Urothelium cell line (cell line): ENCODE measurements around the gene MC2R.
"Not testable (repeated sequence)": the region's sequence is repeated elsewhere in the genome, so short reads cannot be mapped to it uniquely, and the experiment has no call there.

Experiments
- DNase-seq: peaks from one replicate; pipeline ENCODE4 v3.0.0; 2011; ENCODE audit warnings: low spot score, mixed read lengths
- FAIRE-seq: peaks from 2 replicates; lab custom pipeline; 2011; peaks lifted over from hg19 to GRCh38; lab: Jason Lieb, UNC

Gene MC2R

GRCh38 chr18:13895505-13896033 lies 19.8 kb downstream of the MC2R start:
- FAIRE-seq (peak; percentile 68), DNase-seq (no peak)

- FAIRE-seq: no peak
- no peak for DNase-seq
These were observed 20.8 kb downstream of the MC2R start for GRCh38 chr18:13894531-13894930.

GRCh38 chr18:13893418-13893760 lies 21.9 kb downstream of the MC2R start:
- no peak for FAIRE-seq
- DNase-seq: no peak

GRCh38 chr18:13892098-13892497 lies 23.2 kb downstream of the MC2R start:
- no peak for FAIRE-seq
- DNase-seq: no peak

GRCh38 chr18:13890761-13891361 lies 24.5 kb downstream of the MC2R start:
- FAIRE-seq (no peak), DNase-seq (no peak)

GRCh38 chr18:13889671-13890070 lies 25.7 kb downstream of the MC2R start:
- FAIRE-seq: peak; percentile 86

GRCh38 chr18:13888191-13888716 lies 27.1 kb downstream of the MC2R start:
- no peak for DNase-seq

More at GRCh38 chr18:13889671-13890070, 25.7 kb downstream of the MC2R start:
- peak; percentile 94 for DNase-seq

GRCh38 chr18:13885009-13885408 lies 30.3 kb downstream of the MC2R start:
- DNase-seq: no peak
- FAIRE-seq: peak; percentile 98

More at GRCh38 chr18:13888191-13888716, 27.1 kb downstream of the MC2R start:
- FAIRE-seq: no peak

GRCh38 chr18:13879937-13880336 lies 35.4 kb downstream of the MC2R start:
- no peak for DNase-seq
- FAIRE-seq: no peak

GRCh38 chr18:13879492-13879891 lies 35.8 kb downstream of the MC2R start:
- FAIRE-seq: no peak

GRCh38 chr18:13878857-13879256 lies 36.5 kb downstream of the MC2R start:
- DNase-seq: no peak
- FAIRE-seq: no peak

More at GRCh38 chr18:13879492-13879891, 35.8 kb downstream of the MC2R start:
- no peak for DNase-seq

GRCh38 chr18:13877157-13877556 lies 38.2 kb downstream of the MC2R start:
- FAIRE-seq (no peak), DNase-seq (no peak)

- DNase-seq (no peak), FAIRE-seq (no peak)
These were observed 40.8 kb downstream of the MC2R start for GRCh38 chr18:13874558-13874957.

- FAIRE-seq: peak; percentile 92
These were observed 42.4 kb downstream of the MC2R start for GRCh38 chr18:13872932-13873331.

GRCh38 chr18:13872373-13872772 lies 43.0 kb downstream of the MC2R start:
- no peak for DNase-seq
- FAIRE-seq: peak; percentile 77

More at GRCh38 chr18:13872932-13873331, 42.4 kb downstream of the MC2R start:
- no peak for DNase-seq

GRCh38 chr18:13871701-13872100 lies 43.6 kb downstream of the MC2R start:
- DNase-seq: no peak
- FAIRE-seq: peak; percentile 35

GRCh38 chr18:13868501-13869271 lies 46.6 kb downstream of the MC2R start:
- FAIRE-seq (peak; percentile 69), DNase-seq (no peak)

- DNase-seq, FAIRE-seq: not testable (repeated sequence)
These were observed 52.4 kb downstream of the MC2R start for GRCh38 chr18:13862898-13863297.

GRCh38 chr18:13849791-13850190 lies 65.5 kb downstream of the MC2R start:
- DNase-seq (no peak), FAIRE-seq (peak; percentile 91)

GRCh38 chr18:13836559-13836958 lies 78.8 kb downstream of the MC2R start:
- FAIRE-seq: peak; percentile 32
- DNase-seq: no peak

- DNase-seq (no peak), FAIRE-seq (peak; percentile 93)
These were observed 80.1 kb downstream of the MC2R start for GRCh38 chr18:13835202-13835601.
